Muscle of arm (tissue), 12 donors: Measurements from ENCODE around the gene TTC16. TPM values are rescaled to one million over a fixed set of nuclear protein-coding genes. Genes with fewer than 3 reads are reported as not detected.
"Not testable (repeated sequence)": the region's sequence is repeated elsewhere in the genome, so short reads cannot be mapped to it uniquely, and the experiment has no call there.

Experiments
- DNase-seq: peaks from one replicate; pipeline ENCODE4 v3.0.0-alpha.2; 2013
- polyA plus RNA-seq, 12 donors: library from polyadenylated mRNA; unstranded; fragments of 120-200 nt; gene quantifications; one replicate each; pipeline ENCODE4 v1.2.1, GENCODE V29; 2013; ENCODE audit not compliant: insufficient read length in 12 of 12

TTC16 gene
- polyA plus RNA-seq, 12 donors: 0.03 to 0.17 (median 0.05) TPM; not detected in 7

DNA sequence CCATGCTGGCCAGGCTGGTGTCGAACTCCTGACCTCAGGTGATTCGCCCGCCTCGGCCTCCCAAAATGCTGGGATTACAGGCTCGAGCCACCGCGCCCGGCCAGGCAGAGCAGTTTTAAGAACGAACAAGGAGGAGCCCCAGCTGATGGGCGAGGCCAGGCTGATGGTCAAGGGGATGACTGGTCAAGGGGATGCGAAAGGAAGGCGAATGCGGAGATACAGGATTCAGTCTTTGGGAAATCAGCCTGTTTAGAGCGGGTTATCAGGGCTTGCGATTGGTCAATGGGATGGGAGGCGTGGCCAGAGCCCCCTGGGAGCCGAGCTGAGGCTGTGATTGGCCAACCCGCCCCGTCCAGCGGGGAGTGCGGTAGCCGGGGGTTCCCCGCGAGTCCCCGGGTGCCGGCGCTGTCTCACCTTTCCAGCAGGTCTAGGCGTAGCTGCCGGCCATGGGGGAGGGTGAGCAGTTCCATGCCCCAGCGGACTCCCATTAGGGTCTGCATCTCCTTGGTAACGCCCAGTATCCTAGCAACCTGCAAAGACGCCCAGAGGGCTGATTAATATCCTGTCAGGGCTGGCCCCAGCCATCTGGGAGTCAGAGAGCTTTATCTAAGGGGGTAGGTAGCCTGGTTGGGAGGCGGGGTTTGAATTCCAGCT, 26.7 kb downstream of the TTC16 start:
- no peak for DNase-seq

DNA sequence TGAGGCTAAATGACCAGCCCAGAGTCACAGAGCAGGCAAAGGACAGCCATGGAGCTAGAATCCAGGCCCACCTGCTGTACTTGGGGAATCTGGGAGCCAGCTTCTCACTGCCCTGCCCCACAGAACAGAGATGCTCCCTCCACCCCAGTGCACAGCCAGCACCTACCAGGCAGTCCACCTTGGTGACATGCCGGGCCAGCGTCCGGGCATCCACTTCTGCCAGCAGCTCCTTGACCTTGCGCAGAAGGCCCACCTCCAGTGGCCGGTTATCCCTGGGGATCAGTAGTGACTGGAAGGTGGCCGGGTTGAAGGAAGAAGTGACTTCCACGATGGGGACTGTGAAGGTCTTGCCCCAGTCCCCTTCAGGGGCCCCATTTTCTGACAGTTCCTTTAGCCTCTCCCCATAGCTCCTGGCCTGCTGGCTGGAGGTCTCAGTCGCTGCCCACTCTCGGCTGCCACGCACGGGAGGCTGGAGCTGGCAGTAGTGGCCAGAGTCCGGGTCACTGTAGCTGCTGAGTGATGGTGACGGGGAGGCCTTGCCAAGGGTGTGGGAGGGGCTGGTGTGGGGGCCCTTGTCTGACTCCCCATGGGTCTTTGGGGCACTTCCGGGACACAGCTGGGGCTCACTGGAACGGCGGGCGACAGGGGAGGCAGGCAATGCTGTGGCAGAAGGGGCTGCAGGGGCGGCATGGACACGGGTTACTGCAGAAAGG, 28.7 kb downstream of the TTC16 start:
- DNase-seq: no peak

DNA sequence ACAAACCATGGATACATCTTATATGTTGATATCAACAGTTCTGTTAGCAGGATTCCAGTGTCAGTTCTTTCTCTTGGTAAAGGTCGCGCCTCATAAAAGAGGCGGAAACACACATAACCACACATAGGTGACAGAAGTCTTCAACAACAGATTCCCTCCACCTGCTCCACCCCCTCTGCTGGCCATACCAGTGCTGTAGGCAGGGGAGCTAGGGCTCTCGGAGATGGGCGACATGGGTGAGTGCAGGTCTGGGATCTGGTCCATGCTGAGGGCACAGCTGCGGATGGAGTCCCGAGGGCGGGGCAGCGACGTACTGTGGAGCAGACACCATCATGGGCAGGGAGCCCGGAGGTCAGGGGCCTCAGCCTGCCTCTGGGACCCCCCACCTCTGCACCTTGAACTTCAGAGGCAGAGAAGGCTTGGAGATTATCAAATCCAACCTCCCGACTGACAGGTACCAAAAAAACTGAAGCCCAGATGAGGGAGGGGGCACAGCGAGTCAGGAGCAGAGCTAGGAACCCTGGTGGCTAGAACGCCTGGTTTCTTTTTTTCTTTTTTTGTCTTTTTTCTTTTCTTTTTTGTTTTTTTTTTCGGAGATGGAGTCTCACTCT, 31.2 kb downstream of the TTC16 start:
- DNase-seq: no peak

DNA sequence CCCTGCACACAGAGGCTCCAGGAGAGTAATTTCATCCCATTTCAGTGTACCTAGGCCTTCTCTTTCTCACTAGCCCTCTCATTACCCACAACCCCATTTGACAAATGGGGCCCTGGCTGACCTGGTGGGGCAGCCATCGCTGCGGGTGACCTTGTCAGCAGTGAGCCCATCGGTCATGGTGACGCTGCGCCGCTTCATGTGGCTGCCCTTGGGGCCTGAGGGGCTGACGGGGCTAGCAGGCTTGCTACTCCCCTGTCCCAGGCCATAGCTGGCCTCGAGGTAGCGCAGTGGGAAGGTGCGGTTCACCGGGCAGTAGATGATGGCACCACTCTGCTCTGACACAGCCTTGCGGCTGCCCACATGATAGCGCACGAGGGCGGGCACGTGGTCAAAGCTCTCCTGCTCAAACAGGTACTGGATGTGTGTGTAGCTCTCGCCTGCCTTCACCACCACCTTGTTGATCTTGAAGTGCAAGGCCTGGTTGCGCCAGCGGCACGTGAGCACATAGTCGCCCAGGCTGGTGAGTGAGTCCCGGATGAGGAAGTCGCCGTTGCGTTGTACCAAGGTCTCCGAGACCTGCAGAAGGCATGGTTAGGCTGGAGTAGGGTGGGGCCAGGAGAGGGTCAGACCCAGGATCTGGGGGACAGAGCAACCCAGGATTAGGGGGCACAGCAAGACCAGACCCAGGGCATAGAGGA, 33.4 kb downstream of the TTC16 start:
- no peak for DNase-seq

DNA sequence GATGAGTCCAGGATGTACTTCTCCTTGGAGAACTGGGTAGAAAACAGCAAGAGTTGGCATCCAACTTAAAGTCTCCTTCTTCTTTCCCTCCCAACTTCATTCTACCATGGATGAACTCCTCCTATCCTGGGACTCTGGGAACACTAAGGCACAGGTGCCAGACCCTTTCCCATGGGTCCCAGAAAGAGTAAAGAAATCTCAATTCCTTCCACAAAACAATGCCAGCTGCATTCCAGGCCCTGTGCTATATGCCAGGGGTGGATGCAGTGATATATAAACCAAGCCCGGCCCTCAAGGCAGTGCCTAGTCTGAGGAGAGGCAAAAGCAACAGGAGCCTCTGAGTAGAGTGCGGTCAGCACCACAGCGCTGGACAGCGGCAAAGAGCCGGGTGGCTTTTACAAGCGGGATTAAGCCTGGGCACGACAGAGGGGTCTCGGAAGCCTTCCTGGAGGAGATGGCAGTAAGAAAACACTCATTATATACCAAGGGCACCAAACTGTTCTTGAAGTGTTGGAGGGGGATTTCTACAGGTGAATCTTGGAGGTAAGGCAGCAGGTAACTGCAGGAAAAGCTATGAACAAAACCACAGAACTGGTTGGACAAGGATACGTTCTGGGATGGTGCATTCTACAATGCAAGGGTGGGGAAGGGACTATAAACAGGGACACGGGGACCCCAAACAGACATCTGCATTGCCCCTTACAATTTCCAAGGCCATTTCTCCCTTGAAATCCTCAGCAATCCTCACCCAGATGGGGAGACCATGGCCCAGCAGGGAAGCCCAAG, 35.6 kb downstream of the TTC16 start:
- DNase-seq: no peak

DNA sequence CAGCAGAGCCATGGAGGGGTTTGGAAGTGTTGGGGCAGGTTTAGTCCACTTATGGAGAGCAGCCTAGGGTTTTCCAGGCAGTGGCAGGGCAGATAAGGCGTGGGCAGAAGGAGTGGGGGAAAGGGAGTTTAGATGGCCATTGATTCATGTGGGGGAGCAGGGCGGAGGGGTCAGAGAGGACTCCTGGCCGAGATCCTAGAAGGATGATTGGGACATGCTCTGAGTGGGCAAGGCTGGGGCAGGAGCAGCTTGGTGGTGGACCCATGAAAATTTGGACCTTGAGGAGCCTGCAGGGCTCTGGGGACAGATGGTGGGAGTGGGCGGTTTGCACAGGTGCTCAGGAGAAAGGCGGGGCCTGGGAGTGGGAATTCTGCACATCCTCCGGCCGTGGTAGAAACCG, 37.3 kb downstream of the TTC16 start:
- DNase-seq: no peak

DNA sequence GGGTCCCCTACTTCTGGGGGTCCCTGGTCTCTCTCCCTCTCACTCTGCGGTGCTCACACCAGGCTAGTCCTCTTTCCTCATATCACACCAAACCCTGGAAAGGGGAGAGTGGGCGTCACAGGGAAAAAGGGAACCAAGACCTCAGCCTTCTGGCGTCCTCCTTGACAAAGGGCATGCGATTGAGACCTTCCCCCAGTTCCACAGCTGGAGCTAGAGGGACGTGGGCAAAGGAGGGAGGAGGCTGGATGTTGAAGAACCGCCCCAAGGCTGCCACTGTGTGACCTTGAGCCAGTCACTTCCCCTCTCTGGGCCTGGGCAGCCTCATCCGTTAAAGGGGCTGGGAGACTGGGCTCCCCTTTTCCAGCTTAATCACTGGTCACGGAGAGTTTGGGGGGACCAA, 37.7 kb downstream of the TTC16 start:
- DNase-seq: no peak

DNA sequence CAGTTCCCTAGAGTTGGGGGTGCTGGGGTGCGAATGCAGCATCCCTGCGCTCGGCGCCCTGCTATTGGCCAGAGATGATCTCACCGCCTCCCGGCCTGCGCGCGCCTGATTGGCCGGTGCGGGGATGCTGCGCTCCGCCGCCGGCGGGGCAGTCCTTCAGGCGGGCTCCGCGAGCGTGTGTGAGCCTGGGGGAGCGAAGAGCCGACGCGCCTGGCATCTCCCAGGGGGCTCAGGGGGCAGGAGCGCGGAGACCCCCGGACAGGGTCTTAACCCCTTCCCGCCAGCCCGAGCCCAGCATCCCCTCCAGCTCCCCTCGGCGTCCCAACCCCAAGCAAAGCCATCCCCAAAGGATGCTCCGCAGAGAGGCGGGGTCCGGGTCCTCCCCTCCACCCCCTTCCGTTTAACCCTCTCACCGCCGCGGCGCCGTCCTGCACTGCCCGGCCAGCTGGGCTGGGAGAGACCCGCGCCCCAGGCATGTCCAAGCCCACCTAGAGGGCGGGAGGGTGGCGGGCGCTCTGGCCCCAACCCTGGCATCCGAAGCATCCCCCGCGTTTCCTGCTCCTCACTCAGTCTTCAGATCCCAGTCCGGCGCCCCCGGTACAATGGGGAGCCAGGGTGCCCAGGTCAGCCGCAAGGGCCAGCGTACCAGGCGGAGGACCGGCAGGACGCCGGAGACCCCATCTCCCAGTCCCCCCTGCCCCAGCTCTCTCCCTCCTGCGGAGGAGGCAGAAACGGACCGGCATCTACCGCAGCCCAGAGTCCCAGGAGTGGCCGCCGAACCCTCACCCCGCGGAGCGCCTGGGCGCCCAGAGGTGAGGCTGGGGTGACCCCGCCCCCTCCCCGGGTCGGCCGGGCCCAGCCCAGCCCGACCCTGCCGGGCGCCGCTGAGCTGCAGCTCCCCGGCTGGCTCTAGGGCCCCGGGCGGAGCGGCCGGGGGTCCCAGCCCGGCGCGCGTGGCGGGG, 38.5 kb downstream of the TTC16 start:
- DNase-seq: no peak

DNA sequence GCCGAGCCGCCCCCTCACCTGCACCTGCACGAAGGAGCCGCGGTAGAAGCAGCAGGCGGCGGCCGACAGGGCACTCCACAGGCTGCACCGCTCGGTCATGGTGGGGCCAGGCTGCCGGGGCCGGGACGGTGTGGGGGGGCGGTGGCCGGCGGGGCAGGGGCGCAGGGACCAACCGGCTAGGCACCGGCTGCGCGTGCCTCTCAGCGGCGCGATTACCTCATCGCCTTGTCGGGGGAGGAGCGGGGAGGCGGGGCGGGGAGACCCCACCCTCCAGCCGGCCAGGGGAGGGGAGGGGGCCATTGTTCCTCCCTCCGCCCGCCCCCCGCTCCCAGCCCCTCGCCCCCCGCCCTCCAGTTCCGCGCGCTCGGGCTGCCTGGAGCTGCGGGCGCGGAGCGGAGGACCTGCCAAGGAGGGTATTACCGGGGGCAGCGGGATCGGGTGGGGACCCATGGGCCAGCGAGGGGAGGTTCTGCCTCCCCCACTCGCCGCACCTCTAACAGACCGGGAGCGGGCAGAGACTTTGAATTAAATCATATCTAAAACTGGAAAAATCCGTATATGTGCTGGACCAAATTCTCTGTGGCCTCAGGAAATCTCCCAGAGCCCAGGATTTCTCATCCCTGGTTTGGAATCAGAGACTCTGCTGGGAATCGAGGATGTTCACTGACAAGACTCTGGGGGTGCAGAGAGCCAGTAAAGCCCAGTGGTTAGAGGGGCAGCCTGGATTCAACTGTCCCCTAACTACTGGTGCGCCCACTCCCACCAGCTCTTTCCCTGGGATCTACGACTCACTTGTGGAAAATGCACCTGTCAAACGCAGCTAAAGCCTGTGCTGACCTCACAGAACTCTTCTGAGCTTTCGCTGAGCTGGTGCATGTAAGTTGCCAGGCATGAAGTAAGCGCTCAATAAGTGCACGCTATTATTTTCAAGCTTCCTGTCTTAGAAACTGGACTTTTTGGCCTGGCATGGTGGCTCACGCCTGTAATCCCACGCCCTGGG, 39.5 kb downstream of the TTC16 start:
- DNase-seq: no peak

DNA sequence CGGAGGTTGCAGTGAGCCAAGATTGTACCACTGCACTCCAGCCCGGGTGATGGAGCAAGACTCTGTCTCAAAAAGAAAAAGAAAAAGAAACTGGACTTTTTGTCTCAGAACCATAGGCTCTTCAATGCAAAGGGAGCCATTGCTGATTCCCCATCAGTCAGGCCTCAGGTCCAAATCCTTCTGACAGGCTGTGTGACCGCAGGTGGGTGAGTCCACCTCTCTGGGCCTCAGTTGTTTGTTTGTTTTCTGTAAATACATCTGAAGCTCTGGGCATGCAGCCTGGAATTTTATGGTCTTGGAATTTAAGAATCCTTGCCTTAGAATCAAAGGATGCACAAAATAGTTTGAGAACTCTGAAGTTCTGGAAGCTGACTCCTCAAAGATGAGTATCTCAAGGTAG, 40.4 kb downstream of the TTC16 start:
- DNase-seq: no peak

DNA sequence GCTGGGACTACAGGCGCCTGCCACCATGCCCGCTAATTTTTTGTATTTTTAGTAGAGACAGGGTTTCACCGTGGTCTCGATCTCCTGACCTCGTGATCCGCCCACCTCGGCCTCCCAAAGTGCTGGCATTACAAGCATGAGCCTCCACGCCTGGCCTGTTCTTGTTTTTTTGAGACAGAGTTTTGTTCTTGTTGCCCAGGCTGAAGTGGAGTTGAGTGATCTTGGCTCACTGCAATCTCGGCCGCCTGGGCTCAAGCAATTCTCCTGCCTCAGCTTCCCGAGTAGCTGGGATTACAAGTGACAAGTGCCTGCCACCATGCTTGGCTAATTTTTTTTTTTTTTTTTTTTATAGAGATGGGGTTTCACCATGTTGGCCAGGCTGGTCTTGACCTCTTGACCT, 40.9 kb downstream of the TTC16 start:
- not testable (repeated sequence) for DNase-seq

DNA sequence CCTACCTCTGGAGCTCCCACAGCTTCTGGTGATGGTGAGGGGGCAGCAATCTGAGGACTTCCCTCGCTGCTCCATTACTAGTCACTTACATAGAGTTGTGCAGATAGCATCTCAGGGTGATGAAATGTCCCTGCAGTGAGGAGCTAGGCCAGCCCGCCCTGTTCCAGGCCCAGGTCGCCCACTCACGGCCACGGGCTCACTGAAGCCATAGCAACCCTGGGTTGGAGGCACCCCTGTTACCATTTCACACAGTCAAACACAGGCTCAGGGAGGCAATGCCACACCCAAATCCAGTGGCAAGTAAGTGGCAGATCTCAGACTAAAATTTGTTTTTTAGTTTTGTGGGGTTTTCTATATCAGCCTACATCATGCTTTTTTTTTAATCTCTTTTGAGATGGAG, 43.0 kb downstream of the TTC16 start:
- no peak for DNase-seq

DNA sequence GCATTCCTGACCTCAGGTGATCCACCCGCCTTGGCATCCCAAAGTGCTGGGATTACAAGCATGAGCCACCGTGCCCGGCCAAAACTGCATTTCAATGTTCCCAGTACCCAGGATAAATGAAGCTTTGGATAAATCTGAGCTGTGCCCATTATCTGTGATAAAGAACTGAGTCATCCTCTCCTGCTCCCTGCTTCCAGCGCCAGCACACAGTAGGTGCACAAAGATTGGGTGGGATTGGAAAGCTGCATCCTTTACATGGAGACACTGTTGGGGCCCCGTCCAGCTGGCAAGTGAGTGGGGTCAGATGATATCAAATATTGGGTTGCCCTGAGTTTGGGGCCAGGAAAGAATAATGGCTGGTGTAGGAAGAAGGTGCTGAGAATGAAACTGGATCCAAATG, 45.2 kb downstream of the TTC16 start:
- no peak for DNase-seq

DNA sequence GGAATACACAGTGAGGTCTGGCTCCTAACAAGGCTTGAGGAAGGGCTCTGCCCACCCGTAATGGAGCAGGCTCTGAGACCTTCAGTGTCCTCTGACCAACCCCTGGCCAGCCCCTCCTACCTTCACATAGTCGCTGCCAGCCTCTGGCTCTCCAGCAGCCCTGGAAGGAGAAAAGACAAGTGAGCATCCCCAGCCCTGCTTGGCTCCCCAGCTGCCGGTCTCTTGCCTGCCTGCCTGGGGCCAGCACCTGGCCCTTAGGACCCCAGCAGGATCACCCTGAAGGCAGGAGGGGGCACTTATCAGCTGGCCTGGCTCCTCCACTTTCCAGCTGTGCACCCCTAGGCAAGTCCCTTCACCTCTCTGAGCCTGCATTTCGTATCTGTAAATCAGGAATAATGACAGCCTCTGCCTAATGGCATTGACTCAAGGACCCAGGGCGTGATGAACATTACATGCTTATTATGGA, 45.6 kb downstream of the TTC16 start:
- DNase-seq: no peak

DNA sequence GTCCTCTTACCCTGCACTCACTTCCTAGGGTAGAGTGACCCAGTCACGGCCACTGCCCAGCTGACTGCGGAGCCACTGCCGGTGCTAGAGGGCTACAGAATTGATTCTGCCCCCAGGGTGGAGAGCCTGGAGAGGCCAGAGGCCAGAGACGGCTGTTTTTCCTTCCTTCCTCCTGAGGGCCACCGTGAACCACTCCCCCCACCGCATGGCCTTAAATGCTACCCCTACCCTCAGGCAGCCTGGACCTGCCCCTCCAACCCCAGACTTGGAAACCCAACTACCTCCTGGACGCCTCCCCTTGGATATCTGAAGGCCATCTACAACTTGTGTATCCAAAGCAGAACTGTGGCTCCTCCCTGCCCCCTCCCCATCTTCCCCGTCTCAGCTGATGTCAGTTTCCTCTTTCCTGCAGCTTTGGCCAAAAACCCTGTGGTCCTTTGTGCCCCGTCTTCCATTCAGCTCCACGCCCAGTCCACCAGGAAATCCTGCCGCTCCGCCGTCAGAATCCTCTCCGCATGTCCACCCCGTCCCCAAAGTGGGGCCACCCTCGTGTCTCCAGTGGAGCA, 46.3 kb downstream of the TTC16 start:
- no peak for DNase-seq

DNA sequence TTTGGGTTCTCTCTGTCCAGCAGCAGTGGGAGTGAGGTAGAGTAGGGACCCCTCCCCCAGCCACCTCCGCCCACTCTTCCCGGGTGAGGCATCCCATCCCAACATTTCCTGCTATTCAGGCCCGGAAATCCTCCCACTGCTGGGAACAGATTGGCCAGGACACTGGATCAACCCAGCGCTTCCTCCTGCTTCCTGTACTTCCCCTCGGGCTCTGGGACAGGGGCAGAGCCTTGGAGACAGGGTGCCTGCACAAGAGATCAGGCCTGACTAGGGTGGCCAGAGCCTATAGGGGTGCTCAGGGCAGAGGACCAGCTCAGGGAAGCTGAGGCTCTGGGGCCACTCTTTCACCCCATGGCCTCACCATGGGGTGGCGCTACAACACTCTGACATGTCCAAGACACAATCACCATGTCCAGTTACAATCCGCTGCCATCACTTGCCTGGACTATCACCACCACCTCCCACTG, 48.1 kb downstream of the TTC16 start:
- DNase-seq: no peak

DNA sequence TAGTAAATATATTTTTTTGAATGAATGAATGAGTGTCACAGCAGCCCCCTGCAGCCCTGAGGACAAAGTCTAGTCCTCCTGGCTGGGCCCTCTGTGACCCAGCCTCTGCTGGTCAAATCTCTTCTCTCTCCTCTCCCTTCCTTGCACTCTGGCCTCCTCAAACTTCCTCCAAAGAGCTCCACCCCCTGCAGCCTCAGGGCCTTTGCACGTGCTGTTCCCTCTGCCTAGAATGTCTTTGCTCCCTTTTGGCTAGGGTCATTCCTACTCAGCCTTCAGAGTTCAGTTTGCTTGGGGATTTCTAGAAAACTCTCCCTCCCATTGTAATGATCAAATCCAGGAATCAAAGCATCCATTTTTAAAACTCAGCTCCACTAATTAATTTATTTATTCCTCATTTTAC, 49.5 kb downstream of the TTC16 start:
- no peak for DNase-seq

DNA sequence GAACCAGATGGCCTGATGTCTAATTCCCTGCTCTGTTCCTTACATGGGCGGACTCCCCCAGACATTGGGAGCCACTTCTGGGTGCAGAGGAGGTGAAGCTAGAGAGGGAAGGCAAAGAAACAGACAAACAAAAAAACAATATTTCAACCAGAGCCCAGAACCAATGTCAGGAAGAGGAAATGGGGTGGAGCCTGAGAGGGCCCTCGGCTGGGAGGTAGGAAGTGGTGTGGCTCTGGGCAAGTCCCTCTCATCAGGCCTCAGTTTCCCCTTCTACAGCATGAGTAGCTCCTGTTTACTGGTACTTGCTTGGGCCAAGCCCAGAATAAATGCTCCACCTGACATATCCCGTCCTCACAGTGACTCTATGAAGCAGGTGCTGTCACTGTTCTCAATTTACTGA, 51.5 kb downstream of the TTC16 start:
- no peak for DNase-seq

DNA sequence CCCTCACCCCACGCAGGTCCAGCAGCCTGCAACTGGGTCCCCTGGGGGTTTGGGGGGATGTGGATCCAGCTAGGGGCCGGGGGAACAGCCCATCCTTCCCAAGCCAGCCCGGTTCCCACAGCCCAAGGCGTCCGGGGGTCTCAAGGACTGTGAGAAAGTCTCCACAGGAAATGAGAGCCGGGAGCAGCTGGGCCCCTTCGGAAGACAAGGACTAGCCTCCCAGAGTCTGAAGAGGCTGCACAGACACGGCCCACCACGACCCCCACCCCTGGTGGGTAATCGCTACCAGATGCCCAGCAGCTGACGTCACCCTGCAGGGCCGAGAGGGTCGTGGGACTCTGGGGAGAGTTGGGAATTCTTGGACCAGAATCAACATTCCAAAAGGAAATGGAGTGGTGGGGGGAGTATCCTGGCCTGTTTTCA, 52.0 kb downstream of the TTC16 start:
- DNase-seq: no peak
